NB4 (cell line): Measurements from ENCODE around the gene NLRC3.
"Not testable (repeated sequence)": the region's sequence is repeated elsewhere in the genome, so short reads cannot be mapped to it uniquely, and the experiment has no call there.

ENCODE experiments used
- DNase-seq: peaks from one replicate; pipeline ENCODE4 v3.0.0; 2010; ENCODE audit warnings: low read depth
- H3K4me3 ChIP-seq: one replicate; pipeline ENCODE4 v1.5.1; 2011; ENCODE audit warnings: mild to moderate bottlenecking, low read depth, low read length, moderate library complexity
- MAX ChIP-seq: IDR thresholded peaks from 2 replicates; pipeline ENCODE4 v1.6.1; 2011; ENCODE audit warnings: low read depth, low read length
- MYC ChIP-seq: IDR thresholded peaks from 2 replicates; pipeline ENCODE4 v1.6.1; 2011; ENCODE audit warnings: low read depth, low read length
- POLR2A ChIP-seq: IDR thresholded peaks from 2 replicates; pipeline ENCODE4 v1.6.1; 2011; ENCODE audit warnings: mild to moderate bottlenecking; ENCODE audit not compliant: insufficient read length; ENCODE audit errors: extremely low read depth
- TF ChIP-seq, protein P1 (sequence below): IDR thresholded peaks from one replicate; pipeline ENCODE4 v1.5.1; 2012; ENCODE audit warnings: low read depth, low read length

NLRC3 gene

GRCh38 chr16:3534126-3534525 lies 43.1 kb downstream of the NLRC3 start:
- no peak for TF ChIP-seq MAX
- no peak for TF ChIP-seq MYC
- TF ChIP-seq, protein P1, sequence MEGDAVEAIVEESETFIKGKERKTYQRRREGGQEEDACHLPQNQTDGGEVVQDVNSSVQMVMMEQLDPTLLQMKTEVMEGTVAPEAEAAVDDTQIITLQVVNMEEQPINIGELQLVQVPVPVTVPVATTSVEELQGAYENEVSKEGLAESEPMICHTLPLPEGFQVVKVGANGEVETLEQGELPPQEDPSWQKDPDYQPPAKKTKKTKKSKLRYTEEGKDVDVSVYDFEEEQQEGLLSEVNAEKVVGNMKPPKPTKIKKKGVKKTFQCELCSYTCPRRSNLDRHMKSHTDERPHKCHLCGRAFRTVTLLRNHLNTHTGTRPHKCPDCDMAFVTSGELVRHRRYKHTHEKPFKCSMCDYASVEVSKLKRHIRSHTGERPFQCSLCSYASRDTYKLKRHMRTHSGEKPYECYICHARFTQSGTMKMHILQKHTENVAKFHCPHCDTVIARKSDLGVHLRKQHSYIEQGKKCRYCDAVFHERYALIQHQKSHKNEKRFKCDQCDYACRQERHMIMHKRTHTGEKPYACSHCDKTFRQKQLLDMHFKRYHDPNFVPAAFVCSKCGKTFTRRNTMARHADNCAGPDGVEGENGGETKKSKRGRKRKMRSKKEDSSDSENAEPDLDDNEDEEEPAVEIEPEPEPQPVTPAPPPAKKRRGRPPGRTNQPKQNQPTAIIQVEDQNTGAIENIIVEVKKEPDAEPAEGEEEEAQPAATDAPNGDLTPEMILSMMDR = no peak
- TF ChIP-seq POLR2A = no peak
- no peak overlapping the region for H3K4me3 ChIP-seq
- DNase-seq = no peak

- no peak for TF ChIP-seq MAX
- TF ChIP-seq, protein P1 = no peak
- TF ChIP-seq MYC = no peak
- TF ChIP-seq POLR2A = no peak
- DNase-seq = no peak
- H3K4me3 ChIP-seq = no peak overlapping the region
Measured at GRCh38 chr16:3532741-3533140, 44.5 kb downstream of the NLRC3 start.

GRCh38 chr16:3530371-3530914 lies 46.8 kb downstream of the NLRC3 start:
- DNase-seq = no peak
- H3K4me3 ChIP-seq = no peak overlapping the region
- TF ChIP-seq MYC = no peak

- TF ChIP-seq, protein P1 = no peak
- TF ChIP-seq MYC (no peak), POLR2A (no peak), MAX (no peak)
- DNase-seq = no peak
- H3K4me3 ChIP-seq = no peak overlapping the region
Measured at GRCh38 chr16:3529175-3529574, 48.0 kb downstream of the NLRC3 start.

DNA sequence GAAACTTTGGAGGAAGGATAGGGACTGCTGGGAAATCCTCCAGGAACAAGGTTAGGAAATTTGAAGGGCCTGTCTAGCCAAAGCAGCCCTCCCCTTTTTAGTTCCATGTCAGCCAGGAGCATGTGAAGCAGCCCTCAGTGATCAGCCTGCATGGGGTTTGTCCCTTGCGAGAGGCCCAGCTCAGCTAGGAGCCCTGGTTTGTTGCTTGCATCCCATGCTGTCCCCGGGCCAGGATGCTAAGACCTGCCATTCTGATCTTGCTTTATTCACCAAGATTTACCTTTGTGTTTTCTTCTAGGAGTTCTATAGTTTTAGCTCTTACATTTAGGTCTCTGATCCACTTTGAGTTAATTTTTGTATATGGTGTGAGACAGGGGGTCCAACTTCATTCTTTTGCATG lies 48.8 kb downstream of the NLRC3 start:
- DNase-seq = no peak
- no peak overlapping the region for H3K4me3 ChIP-seq
- no peak for TF ChIP-seq MYC
- no peak for TF ChIP-seq POLR2A
- TF ChIP-seq, protein P1 = no peak
- no peak for TF ChIP-seq MAX

GRCh38 chr16:3527216-3527829 lies 49.9 kb downstream of the NLRC3 start:
- TF ChIP-seq, protein P1 = peak; percentile 58

More at GRCh38 chr16:3527216-3527829, 49.9 kb downstream of the NLRC3 start:
- H3K4me3 ChIP-seq = not testable (repeated sequence)
- peak; percentile 65 for DNase-seq
